Heart left ventricle (tissue), 16 donors: ENCODE results near the gene NCK2. TPM values are rescaled to one million over a fixed set of nuclear protein-coding genes. Genes with fewer than 3 reads are reported as not detected.
A peak's percentile ranks its signal among the peaks of the same experiment; 100 is the strongest.

Experiments used
- ATAC-seq, 4 donors: fragments of 200-7000 bp; cut with Tn5 transposase; one replicate each; pipeline ENCODE4 v1.9.1; 2020 to 2022; ENCODE audit warnings: moderate library complexity in 4 of 4, mild to moderate bottlenecking in 3 of 4, moderate number of reproducible peaks in 1 of 4
- DNase-seq, 5 donors: peaks; one replicate each; pipeline ENCODE4 v3.0.0-alpha.2; 2020
- H3K27ac ChIP-seq, 12 donors: fragments of 200-600 bp; sonication (generic) in 4 of 12; one replicate each; pipeline versions ENCODE4 v1.5.0 to v1.8.0; 2016 to 2022; ENCODE audit warnings: mild to moderate bottlenecking in 2 of 12
- H3K27me3 ChIP-seq, 9 donors: fragments of 200-600 bp; sonication (generic) in 2 of 9; one replicate each; pipeline versions ENCODE4 v1.5.1 to v1.8.0; 2016 to 2022; ENCODE audit warnings: mild to moderate bottlenecking in 3 of 9
- H3K36me3 ChIP-seq, 9 donors: fragments of 200-600 bp; sonication (generic) in 2 of 9; one replicate each; pipeline versions ENCODE4 v1.5.0 to v1.8.0; 2018 to 2022; ENCODE audit warnings: mild to moderate bottlenecking in 2 of 9
- H3K4me1 ChIP-seq, 12 donors: fragments of 200-600 bp; sonication (generic) in 4 of 12; one replicate each; pipeline versions ENCODE4 v1.5.0 to v1.8.0; 2016 to 2022; ENCODE audit warnings: mild to moderate bottlenecking in 3 of 12
- H3K4me3 ChIP-seq, 12 donors: fragments of 200-600 bp; sonication (generic) in 4 of 12; one replicate each; pipeline versions ENCODE4 v1.5.0 to v1.8.0; 2017 to 2022; ENCODE audit warnings: mild to moderate bottlenecking in 9 of 12, moderate library complexity in 4 of 12
- H3K9me3 ChIP-seq, 12 donors: fragments of 200-600 bp; sonication (generic) in 4 of 12; one replicate each; pipeline versions ENCODE4 v1.5.0 to v1.8.0; 2016 to 2022; ENCODE audit warnings: mild to moderate bottlenecking in 1 of 12
- CTCF ChIP-seq, 12 donors: fragments of 200-600 bp; sonication (generic) in 4 of 12; IDR thresholded peaks; one replicate each; pipeline versions ENCODE4 v1.5.0 to v1.8.0; 2018 to 2022; ENCODE audit warnings: antibody characterized with exemption in 12 of 12, mild to moderate bottlenecking in 5 of 12
- POLR2A ChIP-seq, 2 donors: fragments of 450-650 bp; IDR thresholded peaks; one replicate each; pipeline ENCODE4 v1.6.1; 2017; ENCODE audit warnings: antibody characterized with exemption in 2 of 2, mild to moderate bottlenecking in 2 of 2, moderate library complexity in 2 of 2
- WGBS, 4 donors: extraction: QIAGEN DNeasy Blood & Tissue Kit in 2 of 4; methylation state at CpG; one replicate each; pipeline versions ENCODE4 v1.1.5 to v1.1.7; 2013 to 2018; 5-methylcytosine and 5-hydroxymethylcytosine counted together
- intact Hi-C, 10 donors: fragments of 100-400 bp; cut with DNase I; formaldehyde crosslinking; loops; one replicate each; pipeline versions ENCODE4 v1.11.1 to v1.14.2; 2022
- polyA plus RNA-seq, 2 donors: library from polyadenylated mRNA; stranded (reverse); fragments of 200-250 nt; gene quantifications; one replicate each; pipeline ENCODE4 v1.2.3, GENCODE V29; 2013
- total RNA-seq, 9 donors: library from RNA; depleted of rRNA in 2 of 9; stranded (reverse); fragments of >200 nt in 2 of 9; fragmentation: NEBNext Ultra II Directional in 3 of 9; extraction: Animal tissue kit (Norgen Biotek cat#: 25700) in 3 of 9; gene quantifications; one replicate each; pipeline versions ENCODE4 v1.1.0 to v1.2.4, GENCODE V29; 2016 to 2023
- donor health status: ischemic (EF 13 %, LVEDD 7.1; RV severe dilation, severe dysfunction).
- donor health status: healthy with polysubstance abuse.
- donor health status: DM: no; HTN: yes; CAD: no.
- donor health status: DM: no; HTN: no; CAD: no.
- donor health status: ischemic (EF 25% LVEDD 6.9; RV normal size, moderate dysfunction).
- donor health status: ischemic (EF 25% LVEDD 5.7; RV mildly dilated, moderate dysfunction).
- donor health status: healthy.
- donor health status: DM: yes; HTN: yes; CAD: no.
- donor health status: ischemic (EF 35%, LVEDD 5.7; RV mildly dilated, moderate dysfunction).
- donor health status: nonischemic (EF 11% LVEDD 7.7; RV severe dilation, severe dysfunction).
- donor health status: DM: yes; HTN: yes; CAD: no.
- donor health status: PGD.
- donor health status: ischemic (EF 29% LVEDD 5.4; RV normal size, mild dysfunction).
- donor health status: nonischemic (EF 23%, LVEDD 6.1; RV moderate dilation, normal function).

The NCK2 gene
- total and polyA plus RNA-seq, 11 donors: 22.6 to 54.2 (median 33.4) TPM

GRCh38 chr2:105752691-105753358, 8.1 kb downstream of the NCK2 start:
- DNase-seq (no peak), ATAC-seq (no peak)
- Histone ChIP-seq H3K27ac (peak overlapping the region in 1 of 12 donors; percentile 71), H3K36me3 (peaks cover 0 to 8% (median 0%) of the 10 kb centered on the region in 9 donors), H3K4me3 (no peak overlapping the region), H3K4me1 (peaks cover 5 to 87% (median 54%) of the 10 kb centered on the region in 12 donors), H3K9me3 (no peaks in the 10 kb centered on the region), H3K27me3 (no peaks in the 10 kb centered on the region)
- WGBS, 4 donors: 85 to 90% (median 86%) methylated on average over 5 of the region's 5 CpGs
- intact Hi-C loops: loop anchor here in 1 of 10 donors (5.0 kb wide), 1 partner anchor 34 kb away; no protein-coding TSS in a partner anchor
- TF ChIP-seq POLR2A (IDR thresholded peaks at IDR 0.05) (no peak), CTCF (IDR thresholded peaks at IDR 0.05) (no peak)

- Histone ChIP-seq H3K27ac (peak overlapping the region in 1 of 12 donors; percentile 71), H3K27me3 (no peaks in the 10 kb centered on the region), H3K9me3 (no peaks in the 10 kb centered on the region), H3K4me3 (no peak overlapping the region), H3K36me3 (peaks cover 0 to 8% (median 0%) of the 10 kb centered on the region in 9 donors), H3K4me1 (peaks cover 5 to 85% (median 50%) of the 10 kb centered on the region in 12 donors)
- intact Hi-C loops: loop anchor here in 1 of 10 donors (5.0 kb wide), 1 partner anchor 34 kb away; no protein-coding TSS in a partner anchor
- ATAC-seq (no peak), DNase-seq (no peak)
- WGBS, 4 donors: 39 to 100% (median 80%) methylated on average over 2 of the region's 2 CpGs
- TF ChIP-seq POLR2A (IDR thresholded peaks at IDR 0.05): no peak
- TF ChIP-seq CTCF (IDR thresholded peaks at IDR 0.05): no peak
These were observed 8.7 kb downstream of the NCK2 start for GRCh38 chr2:105753380-105753779.

DNA sequence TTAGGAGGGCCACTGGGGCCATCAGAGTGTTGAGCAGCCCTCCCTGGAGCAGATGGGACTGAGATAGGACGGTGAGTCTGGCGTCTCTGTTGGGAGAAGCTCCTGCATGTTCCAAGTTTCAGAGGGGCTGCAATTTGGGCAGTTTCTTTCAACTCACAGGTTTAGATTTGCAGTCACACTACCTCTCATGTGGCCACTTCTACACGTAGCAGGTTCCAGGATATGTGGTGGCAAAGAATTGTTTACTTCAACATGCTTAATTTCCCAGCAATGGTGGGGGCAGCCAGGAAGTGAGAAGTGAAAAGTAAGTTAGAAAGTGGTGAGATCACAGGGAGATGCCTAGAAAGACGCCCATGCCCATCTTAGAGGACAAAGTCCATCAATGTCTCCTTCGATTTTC, 9.3 kb downstream of the NCK2 start:
- Histone ChIP-seq H3K9me3 (no peaks in the 10 kb centered on the region), H3K36me3 (peaks cover 0 to 8% (median 0%) of the 10 kb centered on the region in 9 donors), H3K27ac (peak overlapping the region in 1 of 12 donors; percentile 71), H3K27me3 (no peaks in the 10 kb centered on the region), H3K4me3 (no peak overlapping the region), H3K4me1 (peaks cover 2 to 78% (median 44%) of the 10 kb centered on the region in 12 donors)
- no peak for TF ChIP-seq POLR2A (IDR thresholded peaks at IDR 0.05)
- TF ChIP-seq CTCF (IDR thresholded peaks at IDR 0.05): no peak
- ATAC-seq (peak in 1 of 4 donors; percentile 16), DNase-seq (no peak)
- intact Hi-C loops: loop anchor here in 1 of 10 donors (5.0 kb wide), 1 partner anchor 33 kb away; no protein-coding TSS in a partner anchor
- WGBS, 4 donors: 62 to 69% (median 63%) methylated on average over 5 of the region's 5 CpGs

GRCh38 chr2:105754994-105755393, 10.3 kb downstream of the NCK2 start:
- Histone ChIP-seq H3K9me3 (no peaks in the 10 kb centered on the region), H3K27me3 (no peaks in the 10 kb centered on the region), H3K4me1 (peaks cover 0 to 78% (median 40%) of the 10 kb centered on the region in 12 donors), H3K27ac (peak overlapping the region in 1 of 12 donors; percentile 56), H3K4me3 (no peak overlapping the region), H3K36me3 (peaks cover 0 to 8% (median 0%) of the 10 kb centered on the region in 9 donors)
- intact Hi-C loops: loop anchor here in 1 of 10 donors (5.0 kb wide), 1 partner anchor 32 kb away; no protein-coding TSS in a partner anchor
- WGBS, 4 donors: 70 to 90% (median 84%) methylated on average over 6 of the region's 6 CpGs
- TF ChIP-seq CTCF (IDR thresholded peaks at IDR 0.05): no peak
- TF ChIP-seq POLR2A (IDR thresholded peaks at IDR 0.05): no peak
- DNase-seq: no peak
- peak in 1 of 4 donors; percentile 39 for ATAC-seq
